Measurements from ENCODE around the gene PTPRD. TPM values are rescaled to one million over a fixed set of nuclear protein-coding genes. Genes with fewer than 3 reads are reported as not detected.

PTPRD gene
- total RNA-seq, 2 experiments from 2014 or later: 0.03 TPM; not detected in 1

GRCh38 chr9:8567963-8568579, 2044.7 kb downstream of the PTPRD start:
- no peak overlapping the region for H3K27ac ChIP-seq (ENCODE audit: low read depth, low read length, poor library complexity, severe bottlenecking)
- no TSS peak for BruUV-seq (replicated peaks)
- H3K36me3 ChIP-seq (ENCODE audit: insufficient read depth, low read length): no peaks in the 10 kb centered on the region
- no peak overlapping the region for H3K4me3 ChIP-seq (ENCODE audit: low read depth, low read length, poor library complexity, severe bottlenecking)
- intact Hi-C loops (cut with micrococcal nuclease; ENCODE audit: unreplicated experiment): no loop called here
- CTCF ChIA-PET (ENCODE audit: unreplicated experiment): no interaction called here
- no peak overlapping the region for H2AFZ ChIP-seq (ENCODE audit: low read length)
- no peak overlapping the region for H3K4me2 ChIP-seq (ENCODE audit: low read length)
- no peaks in the 10 kb centered on the region for H3K79me2 ChIP-seq (ENCODE audit: insufficient read depth, low read depth, low read length)
- TF ChIP-seq CTCF (conservative IDR thresholded peaks at IDR 0.05; ENCODE audit: low read length) (no peak), EZH2phosphoT487 (IDR thresholded peaks at IDR 0.05; ENCODE audit: borderline replicate concordance, low read depth, low read length) (no peak)
- H3K9me3 ChIP-seq (ENCODE audit: low read length): no peaks in the 10 kb centered on the region
- H3K9me2 ChIP-seq (ENCODE audit: insufficient read depth, low read length): no peaks in the 10 kb centered on the region
- no peaks in the 10 kb centered on the region for H3K4me1 ChIP-seq (ENCODE audit: insufficient read depth, low read length, poor library complexity, severe bottlenecking)
- H4K20me1 ChIP-seq (ENCODE audit: insufficient read depth, low read length): no peaks in the 10 kb centered on the region
- POLR2A ChIA-PET: interaction anchor here (0.5 kb wide), 1 partner anchor 19 kb away, joined by 4 read pairs; no protein-coding TSS in a partner anchor
- no peak for DNase-seq (ENCODE audit: low spot score)

- Histone ChIP-seq H3K36me3 (ENCODE audit: insufficient read depth, low read length) (no peaks in the 10 kb centered on the region), H3K9me2 (ENCODE audit: insufficient read depth, low read length) (no peaks in the 10 kb centered on the region), H3K4me3 (ENCODE audit: low read depth, low read length, poor library complexity, severe bottlenecking) (no peak overlapping the region), H3K4me2 (ENCODE audit: low read length) (no peak overlapping the region), H4K20me1 (ENCODE audit: insufficient read depth, low read length) (no peaks in the 10 kb centered on the region), H2AFZ (ENCODE audit: low read length) (no peak overlapping the region), H3K4me1 (ENCODE audit: insufficient read depth, low read length, poor library complexity, severe bottlenecking) (no peaks in the 10 kb centered on the region), H3K79me2 (ENCODE audit: insufficient read depth, low read depth, low read length) (no peaks in the 10 kb centered on the region), H3K9me3 (ENCODE audit: low read length) (no peaks in the 10 kb centered on the region), H3K27ac (ENCODE audit: low read depth, low read length, poor library complexity, severe bottlenecking) (no peak overlapping the region)
- intact Hi-C loops (cut with micrococcal nuclease; ENCODE audit: unreplicated experiment): no loop called here
- CTCF ChIA-PET (ENCODE audit: unreplicated experiment): no interaction called here
- BruUV-seq (replicated peaks): no TSS peak
- no peak for DNase-seq (ENCODE audit: low spot score)
- TF ChIP-seq CTCF (conservative IDR thresholded peaks at IDR 0.05; ENCODE audit: low read length) (no peak), EZH2phosphoT487 (IDR thresholded peaks at IDR 0.05; ENCODE audit: borderline replicate concordance, low read depth, low read length) (no peak)
- POLR2A ChIA-PET: interaction anchor here (0.7 kb wide), 2 partner anchors 638 to 862 kb away, joined by 3 read pairs; no protein-coding TSS in a partner anchor
Measured at GRCh38 chr9:8564960-8565359, 2047.8 kb downstream of the PTPRD start.

Data from OCI-LY7 (cell line).